HCT116 (cell line): Measurements from ENCODE around the gene SMIM12. TPM values are rescaled to one million over a fixed set of nuclear protein-coding genes. Genes with fewer than 3 reads are reported as not detected.

Experiments
- ATAC-seq: fragments of 200-7000 bp; cut with Tn5 transposase; 2 replicates; pipeline ENCODE4 v1.9.1; 2020; ENCODE audit warnings: mild to moderate bottlenecking, moderate library complexity
- BruUV-seq: library from RNA; stranded (reverse); fragments of 400-500 nt; replicated peaks from 2 replicates; lab custom pipeline; 2021; lab: Mats Ljungman, UMichigan
- CTCF ChIA-PET: fragments of 300-600 bp; sonication (Branson Sonifier 250); formaldehyde crosslinking; loops from one replicate; lab custom pipeline; 2021; ENCODE audit warnings: antibody characterized with exemption; lab: Charles Lee
- POLR2A ChIA-PET: fragments of 300-600, 350-600 bp; sonication (Branson Sonifier 250); formaldehyde crosslinking; loops from one replicate; lab custom pipeline; 2021; ENCODE audit warnings: antibody characterized with exemption; lab: Charles Lee
- RAD21 ChIA-PET, 2 experiments: fragments of 300-600 bp; sonication (Branson Sonifier 250); formaldehyde crosslinking; loops; one replicate each; lab custom pipeline; 2023; ENCODE audit warnings: low total read pairs in 2 of 2; ENCODE audit not compliant: uncharacterized antibody in 2 of 2, unreplicated experiment in 2 of 2, low non-redundant PET in 1 of 2; lab: Charles Lee
- DNase-seq: peaks from one replicate; pipeline ENCODE4 v3.0.0-alpha.2; 2010; ENCODE audit warnings: low read depth, low spot score
- H2AFZ ChIP-seq: fragments of 200-600 bp; shearing (Covaris generic), sonication (generic); 2 replicates; pipeline ENCODE4 v1.6.1; 2017; ENCODE audit warnings: low read depth, mixed run types, mixed read lengths, antibody characterized with exemption, low read length; ENCODE audit not compliant: poor library complexity, severe bottlenecking
- H3K27ac ChIP-seq: 2 replicates; pipeline ENCODE4 v1.5.1; 2012; ENCODE audit warnings: low read depth, low read length
- H3K27me3 ChIP-seq: fragments of 200-600 bp; sonication (generic); 2 replicates; pipeline ENCODE4 v1.6.1; 2016; ENCODE audit warnings: mixed run types, low read length, mixed read lengths; ENCODE audit not compliant: insufficient read depth
- H3K36me3 ChIP-seq, 2 experiments: fragments of 200-500 bp in 1 of 2; fragments of 200-600 bp in 1 of 2; sonication (Bioruptor generic) in 1 of 2; sonication (generic) in 1 of 2; 2 replicates each; pipeline versions ENCODE4 v1.5.1 to v1.6.1; 2014 to 2016; ENCODE audit warnings: low read length in 2 of 2, inconsistent platforms in 1 of 2, mixed read lengths in 1 of 2, mixed run types in 1 of 2; ENCODE audit not compliant: insufficient read depth in 2 of 2, control insufficient read depth in 1 of 2
- H3K4me1 ChIP-seq, 2 experiments: fragments of 200-600 bp in 1 of 2; sonication (generic) in 1 of 2; 2 replicates each; pipeline versions ENCODE4 v1.5.1 to v1.6.1; 2012 to 2017; ENCODE audit warnings: low read length in 2 of 2, inconsistent platforms in 1 of 2, mild to moderate bottlenecking in 1 of 2, mixed read lengths in 1 of 2, mixed run types in 1 of 2, moderate library complexity in 1 of 2; ENCODE audit not compliant: insufficient read depth in 2 of 2, control insufficient read depth in 1 of 2
- H3K4me2 ChIP-seq: fragments of 200-600 bp; sonication (generic); 2 replicates; pipeline ENCODE4 v1.6.1; 2017; ENCODE audit warnings: mixed run types, low read length, mixed read lengths
- H3K4me3 ChIP-seq, 2 experiments: fragments of 200-600 bp in 1 of 2; sonication (generic) in 1 of 2; replicated peaks in 1 of 2; 2 replicates each; pipeline ENCODE4 v1.5.1; 2011 to 2016; ENCODE audit warnings: low read length in 2 of 2, control low read depth in 1 of 2, low read depth in 1 of 2, mild to moderate bottlenecking in 1 of 2, mixed read lengths in 1 of 2, mixed run types in 1 of 2
- H3K79me2 ChIP-seq: fragments of 200-600 bp; sonication (generic); 2 replicates; pipeline ENCODE4 v1.6.1; 2017; ENCODE audit warnings: mild to moderate bottlenecking, mixed run types, low read length, moderate library complexity, mixed read lengths; ENCODE audit not compliant: insufficient read depth
- H3K9ac ChIP-seq: fragments of 200-600 bp; sonication (generic); 2 replicates; pipeline ENCODE4 v1.6.1; 2016; ENCODE audit warnings: low read length, mixed read lengths
- H3K9me2 ChIP-seq: fragments of 200-600 bp; sonication (generic), shearing (Covaris generic); 2 replicates; pipeline ENCODE4 v1.6.1; 2017; ENCODE audit warnings: mixed run types, mild to moderate bottlenecking, moderate library complexity; ENCODE audit not compliant: insufficient read depth
- H3K9me3 ChIP-seq, 2 experiments: fragments of 200-500 bp in 1 of 2; fragments of 200-600 bp in 1 of 2; sonication (Bioruptor generic) in 1 of 2; sonication (generic) in 1 of 2; 2 replicates each; pipeline ENCODE4 v1.6.1; 2014 to 2017; ENCODE audit warnings: low read length in 2 of 2, mixed read lengths in 2 of 2, inconsistent platforms in 1 of 2, low read depth in 1 of 2, mild to moderate bottlenecking in 1 of 2, mixed run types in 1 of 2, moderate library complexity in 1 of 2; ENCODE audit not compliant: control insufficient read depth in 1 of 2, insufficient read depth in 1 of 2
- H4K20me1 ChIP-seq: fragments of 200-600 bp; sonication (generic), shearing (Covaris generic); 2 replicates; pipeline ENCODE4 v1.6.1; 2017; ENCODE audit warnings: mixed run types, mild to moderate bottlenecking, moderate library complexity; ENCODE audit not compliant: insufficient read depth
- CBX3 ChIP-seq: IDR thresholded peaks from 2 replicates; pipeline ENCODE4 v1.6.1; 2012; ENCODE audit warnings: low read depth
- EZH2phosphoT487 ChIP-seq: fragments of 200-600 bp; IDR thresholded peaks from 2 replicates; pipeline ENCODE4 v1.6.1; 2018; ENCODE audit warnings: antibody characterized with exemption, borderline replicate concordance
- RAD21 ChIP-seq: IDR thresholded peaks from 2 replicates; pipeline ENCODE4 v1.6.1; 2012; ENCODE audit warnings: low read depth, mild to moderate bottlenecking
- SIN3A ChIP-seq: IDR thresholded peaks from 2 replicates; pipeline ENCODE4 v1.6.1; 2012; ENCODE audit warnings: low read depth
- SP1 ChIP-seq: IDR thresholded peaks from 2 replicates; pipeline ENCODE4 v1.6.1; 2012; ENCODE audit warnings: low read depth
- TCF7L2 ChIP-seq: IDR thresholded peaks from 2 replicates; pipeline ENCODE4 v1.7.0; 2011; ENCODE audit warnings: borderline replicate concordance, inconsistent platforms; ENCODE audit not compliant: insufficient read depth, insufficient read length; ENCODE audit errors: extremely low read depth
- YY1 ChIP-seq: IDR thresholded peaks from 2 replicates; pipeline ENCODE4 v1.6.1; 2011; ENCODE audit warnings: low read length, low read depth, moderate library complexity, mild to moderate bottlenecking; ENCODE audit not compliant: insufficient replicate concordance; ENCODE audit errors: extremely low read depth
- intact Hi-C: fragments of 100-400 bp; cut with micrococcal nuclease; formaldehyde crosslinking; loops from 2 replicates; pipeline ENCODE4 v1.10.0; 2022
- total RNA-seq: library from RNA; stranded (reverse); gene quantifications from one replicate; pipeline ENCODE4 v1.2.1, GENCODE V29; 2021; ENCODE audit not compliant: unreplicated experiment
- TF ChIP-seq, protein P1 (sequence below): IDR thresholded peaks from 2 replicates; pipeline ENCODE4 v1.6.1; 2012; ENCODE audit warnings: low read depth
- TF ChIP-seq, protein P2 (sequence below): IDR thresholded peaks from 2 replicates; pipeline ENCODE4 v1.6.1; 2011; ENCODE audit warnings: mild to moderate bottlenecking, low read length, moderate library complexity; ENCODE audit not compliant: insufficient replicate concordance; ENCODE audit errors: extremely low read depth

SMIM12 gene
- total RNA-seq, 1 experiment from 2014 or later = 31.3 TPM

DNA sequence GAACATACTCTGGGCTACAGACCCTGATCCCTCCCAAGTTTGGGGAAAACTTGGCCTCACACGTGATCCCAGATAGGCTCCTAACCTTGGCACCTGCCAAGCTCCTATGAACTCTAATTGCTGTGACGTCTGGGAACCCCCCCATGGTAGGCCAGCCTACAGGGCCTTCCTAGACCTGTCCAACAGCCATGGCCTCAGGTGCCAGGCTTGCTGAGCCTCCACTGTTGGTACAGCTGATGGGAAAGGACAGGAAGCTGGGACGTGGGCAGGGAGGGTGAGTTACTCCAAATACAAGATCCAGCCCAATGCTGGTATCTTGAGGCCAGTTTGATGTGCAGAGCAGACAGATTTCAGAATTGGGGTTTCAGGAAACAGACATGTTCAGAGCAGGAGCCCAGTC lies 19.1 kb downstream of the SMIM12 start (continued):
- TF ChIP-seq, protein P1, sequence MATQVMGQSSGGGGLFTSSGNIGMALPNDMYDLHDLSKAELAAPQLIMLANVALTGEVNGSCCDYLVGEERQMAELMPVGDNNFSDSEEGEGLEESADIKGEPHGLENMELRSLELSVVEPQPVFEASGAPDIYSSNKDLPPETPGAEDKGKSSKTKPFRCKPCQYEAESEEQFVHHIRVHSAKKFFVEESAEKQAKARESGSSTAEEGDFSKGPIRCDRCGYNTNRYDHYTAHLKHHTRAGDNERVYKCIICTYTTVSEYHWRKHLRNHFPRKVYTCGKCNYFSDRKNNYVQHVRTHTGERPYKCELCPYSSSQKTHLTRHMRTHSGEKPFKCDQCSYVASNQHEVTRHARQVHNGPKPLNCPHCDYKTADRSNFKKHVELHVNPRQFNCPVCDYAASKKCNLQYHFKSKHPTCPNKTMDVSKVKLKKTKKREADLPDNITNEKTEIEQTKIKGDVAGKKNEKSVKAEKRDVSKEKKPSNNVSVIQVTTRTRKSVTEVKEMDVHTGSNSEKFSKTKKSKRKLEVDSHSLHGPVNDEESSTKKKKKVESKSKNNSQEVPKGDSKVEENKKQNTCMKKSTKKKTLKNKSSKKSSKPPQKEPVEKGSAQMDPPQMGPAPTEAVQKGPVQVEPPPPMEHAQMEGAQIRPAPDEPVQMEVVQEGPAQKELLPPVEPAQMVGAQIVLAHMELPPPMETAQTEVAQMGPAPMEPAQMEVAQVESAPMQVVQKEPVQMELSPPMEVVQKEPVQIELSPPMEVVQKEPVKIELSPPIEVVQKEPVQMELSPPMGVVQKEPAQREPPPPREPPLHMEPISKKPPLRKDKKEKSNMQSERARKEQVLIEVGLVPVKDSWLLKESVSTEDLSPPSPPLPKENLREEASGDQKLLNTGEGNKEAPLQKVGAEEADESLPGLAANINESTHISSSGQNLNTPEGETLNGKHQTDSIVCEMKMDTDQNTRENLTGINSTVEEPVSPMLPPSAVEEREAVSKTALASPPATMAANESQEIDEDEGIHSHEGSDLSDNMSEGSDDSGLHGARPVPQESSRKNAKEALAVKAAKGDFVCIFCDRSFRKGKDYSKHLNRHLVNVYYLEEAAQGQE = no peak
- TF ChIP-seq EZH2phosphoT487 (no peak), CBX3 (no peak), SIN3A (no peak), RAD21 (no peak), YY1 (no peak)
- TF ChIP-seq, all 23 proteins: peak for 0

DNA sequence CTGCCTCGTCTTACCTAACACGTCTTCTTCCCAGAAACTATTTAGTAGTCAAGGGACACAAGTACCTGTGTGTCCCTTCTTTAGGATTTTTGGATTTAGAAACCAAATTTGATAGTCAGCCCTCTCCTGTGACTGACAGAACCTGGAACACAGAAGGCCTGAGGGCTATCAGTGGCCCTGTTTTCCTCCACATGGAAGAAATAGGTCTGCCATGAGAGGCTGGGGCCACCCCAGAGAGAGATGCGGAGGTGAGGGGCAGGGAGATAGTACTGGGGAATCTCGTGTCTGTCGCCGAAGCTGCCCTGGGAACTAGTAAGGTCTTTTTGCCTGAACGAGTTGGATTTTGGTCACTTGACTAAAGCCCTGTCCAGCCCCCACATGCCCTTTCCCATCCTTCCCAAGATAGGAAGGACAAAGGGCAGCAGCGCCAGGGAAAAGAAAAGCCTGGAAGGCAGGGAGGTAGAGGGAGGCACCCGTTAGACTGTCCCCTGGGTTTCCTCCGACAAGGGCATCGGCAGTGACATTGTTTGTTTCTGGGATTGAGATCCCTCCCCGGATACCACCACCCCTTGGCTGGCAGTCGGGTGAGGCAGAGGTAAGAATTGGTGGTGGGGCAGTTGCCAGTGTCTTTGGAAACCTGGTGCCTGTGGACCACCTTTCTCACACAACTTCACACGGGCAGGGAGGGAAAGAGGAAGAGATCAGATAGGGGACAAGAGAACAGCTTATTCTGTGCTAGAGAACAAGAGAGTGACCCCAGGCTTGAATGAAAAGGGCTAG lies 19.8 kb downstream of the SMIM12 start:
- BruUV-seq = no TSS peak
- ChIA-PET POLR2A (no interaction called here), RAD21 (no interaction called here), CTCF (no interaction called here)
- Histone ChIP-seq H3K27me3 (no peaks in the 10 kb centered on the region), H3K27ac (no peak overlapping the region), H3K9ac (no peak overlapping the region), H3K36me3 (no peaks in the 10 kb centered on the region), H3K4me2 (no peak overlapping the region), H2AFZ (no peak overlapping the region), H3K79me2 (no peaks in the 10 kb centered on the region), H3K4me3 (no peak overlapping the region), H4K20me1 (no peaks in the 10 kb centered on the region), H3K9me2 (no peaks in the 10 kb centered on the region), H3K4me1 (no peaks in the 10 kb centered on the region), H3K9me3 (no peaks in the 10 kb centered on the region)
- ATAC-seq (no peak), DNase-seq (no peak)
- intact Hi-C loops = no loop called here
- TF ChIP-seq TCF7L2 (no peak), SP1 (no peak), RAD21 (no peak)
- TF ChIP-seq, protein P2, sequence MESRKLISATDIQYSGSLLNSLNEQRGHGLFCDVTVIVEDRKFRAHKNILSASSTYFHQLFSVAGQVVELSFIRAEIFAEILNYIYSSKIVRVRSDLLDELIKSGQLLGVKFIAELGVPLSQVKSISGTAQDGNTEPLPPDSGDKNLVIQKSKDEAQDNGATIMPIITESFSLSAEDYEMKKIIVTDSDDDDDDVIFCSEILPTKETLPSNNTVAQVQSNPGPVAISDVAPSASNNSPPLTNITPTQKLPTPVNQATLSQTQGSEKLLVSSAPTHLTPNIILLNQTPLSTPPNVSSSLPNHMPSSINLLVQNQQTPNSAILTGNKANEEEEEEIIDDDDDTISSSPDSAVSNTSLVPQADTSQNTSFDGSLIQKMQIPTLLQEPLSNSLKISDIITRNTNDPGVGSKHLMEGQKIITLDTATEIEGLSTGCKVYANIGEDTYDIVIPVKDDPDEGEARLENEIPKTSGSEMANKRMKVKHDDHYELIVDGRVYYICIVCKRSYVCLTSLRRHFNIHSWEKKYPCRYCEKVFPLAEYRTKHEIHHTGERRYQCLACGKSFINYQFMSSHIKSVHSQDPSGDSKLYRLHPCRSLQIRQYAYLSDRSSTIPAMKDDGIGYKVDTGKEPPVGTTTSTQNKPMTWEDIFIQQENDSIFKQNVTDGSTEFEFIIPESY = no peak
